ENCODE data around the gene SMARCA5.

DNA sequence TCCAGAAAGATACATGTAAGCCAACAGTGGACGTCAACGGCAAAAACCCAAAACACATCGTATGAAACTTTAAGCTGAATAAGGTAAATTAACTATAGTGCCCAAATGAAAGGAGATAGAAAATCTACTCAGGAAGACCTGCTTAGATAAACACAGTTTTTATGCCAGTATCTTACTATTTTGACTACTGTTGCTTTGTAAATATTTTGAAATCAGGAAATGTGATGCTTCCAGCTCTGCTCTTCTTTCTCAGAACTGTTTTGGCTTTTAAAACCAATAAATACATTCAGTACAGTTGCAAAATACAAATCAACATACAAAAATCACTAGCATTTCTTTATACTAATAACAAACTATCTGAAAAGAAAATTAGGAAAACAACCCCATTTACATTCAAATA, 83.8 kb downstream of the SMARCA5 start:
- TF ChIP-seq EZH2 (IDR thresholded peaks at IDR 0.05; ENCODE audit: borderline replicate concordance, low read length) (no peak), CTCF (conservative IDR thresholded peaks at IDR 0.05 in 1 of 2, IDR thresholded peaks at IDR 0.05 in 1 of 2; ENCODE audit: extremely low read depth in 1 of 2, insufficient read depth in 1 of 2, low read depth in 1 of 2, low read length in 2 of 2) (no peak)
